Thyroid gland (tissue), 4 donors: ENCODE data around the gene FBRS. TPM values are rescaled to one million over a fixed set of nuclear protein-coding genes. Genes with fewer than 3 reads are reported as not detected.
"Not testable (repeated sequence)": the region's sequence is repeated elsewhere in the genome, so short reads cannot be mapped to it uniquely, and the experiment has no call there.

Source experiments
- DNase-seq, 2 donors: peaks; one replicate each; pipeline ENCODE4 v3.0.0-alpha.2; 2019
- H3K27ac ChIP-seq, 3 donors: fragments of 200-600 bp; sonication (generic); 1 replicate in 2 of 3; 2 replicates in 1 of 3; pipeline ENCODE4 v1.5.1; 2016 to 2019; ENCODE audit warnings: mild to moderate bottlenecking in 1 of 3, moderate library complexity in 1 of 3
- H3K27me3 ChIP-seq: fragments of 200-600 bp; sonication (generic); one replicate; pipeline ENCODE4 v1.5.1; 2019
- H3K36me3 ChIP-seq, 2 donors: fragments of 200-600 bp; sonication (generic); one replicate each; pipeline ENCODE4 v1.5.1; 2016 to 2019
- H3K4me1 ChIP-seq, 2 donors: fragments of 200-600 bp; sonication (generic); one replicate each; pipeline ENCODE4 v1.5.1; 2017 to 2019
- H3K4me3 ChIP-seq, 3 donors: fragments of 200-600 bp; sonication (generic); replicated peaks in 1 of 3; 1 replicate in 2 of 3; 2 replicates in 1 of 3; pipeline ENCODE4 v1.5.1; 2016; ENCODE audit warnings: mild to moderate bottlenecking in 1 of 3
- H3K9me3 ChIP-seq: fragments of 200-600 bp; sonication (generic); one replicate; pipeline ENCODE4 v1.5.1; 2017
- CTCF ChIP-seq, 6 experiments: fragments of 200-600 bp in 3 of 6; fragments of 450-650 bp in 3 of 6; sonication (generic) in 3 of 6; IDR thresholded peaks; one replicate each; pipeline ENCODE4 v1.5.1; 2016 to 2019; ENCODE audit warnings: antibody characterized with exemption in 6 of 6, mild to moderate bottlenecking in 2 of 6, inconsistent platforms in 1 of 6, moderate library complexity in 1 of 6
- POLR2A ChIP-seq, 2 donors: fragments of 450-650 bp; IDR thresholded peaks; one replicate each; pipeline ENCODE4 v1.6.1; 2017; ENCODE audit warnings: antibody characterized with exemption in 2 of 2, mild to moderate bottlenecking in 2 of 2, moderate library complexity in 1 of 2
- WGBS, 2 donors: methylation state at CpG; one replicate each; pipeline ENCODE4 v1.1.5; 2017; 5-methylcytosine and 5-hydroxymethylcytosine counted together
- intact Hi-C: fragments of 100-400 bp; cut with DNase I; formaldehyde crosslinking; loops from one replicate; pipeline ENCODE4 v1.15.1; 2023
- total RNA-seq, 4 donors: library from RNA; depleted of rRNA; stranded (reverse); fragments of >200 nt; gene quantifications; one replicate each; pipeline ENCODE4 v1.2.3, GENCODE V29; 2016

Gene FBRS
- total RNA-seq, 4 donors from 2014 or later: 35.6 to 56.8 (median 42.1) TPM

DNA sequence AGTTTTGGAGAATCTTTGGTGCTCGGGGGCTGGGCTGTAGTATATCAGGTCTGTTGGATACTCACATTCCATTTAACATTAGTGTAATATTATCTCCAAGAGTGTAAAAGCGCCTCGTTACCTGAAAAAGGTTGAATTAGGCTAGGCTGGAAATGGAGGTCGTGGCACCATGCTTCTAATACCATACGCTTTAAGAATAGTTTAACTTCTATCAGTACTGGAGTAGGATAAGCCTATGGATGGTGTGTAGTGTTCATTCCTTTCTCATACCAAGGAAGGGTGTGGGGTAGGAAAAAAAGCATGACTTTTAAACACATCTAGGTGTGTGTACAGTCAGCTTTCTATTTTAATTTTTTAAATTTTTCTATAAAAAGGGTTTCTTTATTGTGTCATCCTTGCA lies 42.7 kb downstream of the FBRS start:
- Histone ChIP-seq H3K4me1 (peaks cover 14 to 20% of the 10 kb centered on the region in 2 donors), H3K27ac (no peak overlapping the region), H3K9me3 (no peaks in the 10 kb centered on the region), H3K27me3 (no peaks in the 10 kb centered on the region), H3K36me3 (peaks cover 42 to 54% of the 10 kb centered on the region in 2 donors), H3K4me3 (no peak overlapping the region)
- DNase-seq: no peak
- TF ChIP-seq POLR2A (IDR thresholded peaks at IDR 0.05) (no peak), CTCF (IDR thresholded peaks at IDR 0.05) (no peak)
- WGBS, 2 donors: 87 to 91% methylated on average over 5 of the region's 5 CpGs
- intact Hi-C loops: no loop called here

GRCh38 chr16:30703071-30703470 lies 44.8 kb downstream of the FBRS start:
- WGBS, 2 donors: 93 to 97% methylated on average over 12 of the region's 12 CpGs
- H3K4me3 ChIP-seq, H3K27ac ChIP-seq, intact Hi-C loops, H3K27me3 ChIP-seq, H3K9me3 ChIP-seq, DNase-seq: not testable (repeated sequence)
- Histone ChIP-seq H3K36me3 (peaks cover 63 to 75% of the 10 kb centered on the region in 2 donors), H3K4me1 (peaks cover 9 to 15% of the 10 kb centered on the region in 2 donors)

DNA sequence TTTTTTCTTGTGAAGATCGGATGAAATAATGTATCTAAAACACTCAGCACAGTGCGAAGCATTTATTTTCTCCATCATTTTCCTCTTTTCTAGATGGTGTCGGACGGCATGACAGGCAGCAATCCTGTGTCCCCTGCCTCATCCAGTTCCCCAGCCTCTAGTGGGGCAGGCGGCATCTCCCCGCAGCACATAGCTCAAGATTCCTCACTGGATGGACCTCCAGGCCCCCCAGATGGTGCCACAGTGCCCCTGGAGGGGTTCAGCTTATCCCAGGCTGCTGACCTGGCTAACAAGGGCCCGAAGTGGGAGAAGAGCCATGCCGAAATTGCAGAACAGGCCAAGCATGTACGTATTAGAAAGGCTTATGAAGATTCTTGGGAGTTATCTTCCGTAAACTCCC lies 45.7 kb downstream of the FBRS start:
- Histone ChIP-seq H3K27ac (no peak overlapping the region), H3K4me3 (no peak overlapping the region), H3K4me1 (peaks cover 9 to 15% of the 10 kb centered on the region in 2 donors), H3K9me3 (no peaks in the 10 kb centered on the region), H3K27me3 (no peaks in the 10 kb centered on the region), H3K36me3 (peaks cover 72 to 84% of the 10 kb centered on the region in 2 donors)
- no peak for DNase-seq
- TF ChIP-seq CTCF (IDR thresholded peaks at IDR 0.05): no peak
- no peak for TF ChIP-seq POLR2A (IDR thresholded peaks at IDR 0.05)
- 94% methylated on average over 10 of the region's 10 CpGs for WGBS, 2 donors
- intact Hi-C loops: no loop called here

DNA sequence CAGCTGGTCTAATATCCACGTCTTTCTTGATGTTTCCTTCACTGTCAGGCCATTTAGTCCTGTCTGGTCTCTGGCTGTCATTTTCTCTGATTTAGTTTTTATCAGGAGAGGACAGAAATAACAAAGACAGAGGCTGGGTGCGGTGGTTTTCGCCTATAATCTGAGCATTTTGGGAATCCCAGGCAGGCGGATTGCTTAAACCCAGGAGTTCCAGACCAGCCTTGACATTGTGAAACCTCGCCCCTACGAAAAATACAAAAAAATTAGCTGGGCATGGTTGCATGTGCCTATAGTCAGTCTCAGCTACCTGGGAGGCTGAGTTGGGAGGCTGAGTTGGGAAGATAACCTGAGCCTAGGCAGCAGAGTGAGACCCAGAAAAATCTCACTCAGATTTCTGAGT lies 47.8 kb downstream of the FBRS start:
- intact Hi-C loops: no loop called here
- Histone ChIP-seq H3K4me3 (no peak overlapping the region), H3K27me3 (no peaks in the 10 kb centered on the region), H3K36me3 (peaks cover 86 to 97% of the 10 kb centered on the region in 2 donors), H3K4me1 (peaks cover 0 to 3% of the 10 kb centered on the region in 2 donors), H3K9me3 (no peaks in the 10 kb centered on the region), H3K27ac (no peak overlapping the region)
- DNase-seq: no peak
- WGBS, 2 donors: 94 to 96% methylated on average over 6 of the region's 6 CpGs
- TF ChIP-seq CTCF (IDR thresholded peaks at IDR 0.05) (no peak), POLR2A (IDR thresholded peaks at IDR 0.05) (no peak)

DNA sequence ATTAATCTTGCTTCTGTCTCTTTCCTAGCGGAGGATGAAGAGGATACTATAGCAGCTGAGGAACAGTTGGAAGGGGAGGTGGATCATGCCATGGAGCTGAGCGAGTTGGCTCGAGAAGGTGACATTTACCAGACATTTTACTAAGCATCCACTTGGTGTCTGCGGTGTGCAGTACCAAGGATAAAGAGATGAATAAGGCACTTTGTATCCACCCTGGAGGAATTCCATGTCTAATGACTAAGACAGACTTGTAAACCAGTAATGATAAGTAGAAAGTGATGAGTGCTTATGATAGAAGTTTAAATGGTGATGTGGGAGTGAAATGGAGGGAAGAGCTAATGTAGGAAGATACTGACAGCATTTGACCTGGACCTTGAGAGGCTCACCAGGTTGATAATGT lies 52.7 kb downstream of the FBRS start:
- Histone ChIP-seq H3K27ac (no peak overlapping the region), H3K27me3 (no peaks in the 10 kb centered on the region), H3K4me1 (no peaks in the 10 kb centered on the region), H3K9me3 (no peaks in the 10 kb centered on the region), H3K4me3 (no peak overlapping the region), H3K36me3 (peaks cover 98 to 100% of the 10 kb centered on the region in 2 donors)
- TF ChIP-seq CTCF (IDR thresholded peaks at IDR 0.05) (no peak), POLR2A (IDR thresholded peaks at IDR 0.05) (no peak)
- intact Hi-C loops: no loop called here
- 96 to 97% methylated on average over 4 of the region's 4 CpGs for WGBS, 2 donors
- DNase-seq: no peak

GRCh38 chr16:30711712-30712111 lies 53.5 kb downstream of the FBRS start:
- H3K4me3 ChIP-seq: no peak overlapping the region
- no peaks in the 10 kb centered on the region for H3K4me1 ChIP-seq
- peaks cover 98 to 100% of the 10 kb centered on the region in 2 donors for H3K36me3 ChIP-seq
- no peaks in the 10 kb centered on the region for H3K27me3 ChIP-seq
- TF ChIP-seq CTCF (IDR thresholded peaks at IDR 0.05) (no peak), POLR2A (IDR thresholded peaks at IDR 0.05) (no peak)
- no peaks in the 10 kb centered on the region for H3K9me3 ChIP-seq
- intact Hi-C loops: no loop called here
- DNase-seq: no peak
- WGBS, 2 donors: 97% methylated on average over 1 of the region's 1 CpG
- H3K27ac ChIP-seq: no peak overlapping the region
